Measurements from ENCODE around the gene BRF1.
"Not testable (repeated sequence)": the region's sequence is repeated elsewhere in the genome, so short reads cannot be mapped to it uniquely, and the experiment has no call there.

Gene BRF1

GRCh38 chr14:105297311-105297710 lies 3.5 kb downstream of the BRF1 start:
- not testable (repeated sequence) for FAIRE-seq; DNase-seq (ENCODE audit: insufficient read length, low spot score)

- no peak for FAIRE-seq
- no peak for DNase-seq (ENCODE audit: insufficient read length, low spot score)
These were observed 6.6 kb downstream of the BRF1 start for GRCh38 chr14:105294142-105294597.

- FAIRE-seq (no peak), DNase-seq (ENCODE audit: insufficient read length, low spot score) (no peak)
These were observed 7.7 kb downstream of the BRF1 start for GRCh38 chr14:105292826-105293711.

GRCh38 chr14:105290621-105291346 lies 10.0 kb downstream of the BRF1 start:
- no peak for FAIRE-seq
- DNase-seq (ENCODE audit: insufficient read length, low spot score): no peak

- not testable (repeated sequence) for FAIRE-seq; DNase-seq (ENCODE audit: insufficient read length, low spot score)
These were observed 11.9 kb downstream of the BRF1 start for GRCh38 chr14:105288936-105289335.

- no peak for FAIRE-seq
- no peak for DNase-seq (ENCODE audit: insufficient read length, low spot score)
These were observed 13.3 kb downstream of the BRF1 start for GRCh38 chr14:105287249-105288102.

GRCh38 chr14:105286759-105287144 lies 14.0 kb downstream of the BRF1 start:
- no peak for FAIRE-seq
- no peak for DNase-seq (ENCODE audit: insufficient read length, low spot score)

- FAIRE-seq (no peak), DNase-seq (ENCODE audit: insufficient read length, low spot score) (no peak)
These were observed 15.6 kb downstream of the BRF1 start for GRCh38 chr14:105285174-105285573.

- DNase-seq (ENCODE audit: insufficient read length, low spot score): no peak
- FAIRE-seq: no peak
These were observed 16.9 kb downstream of the BRF1 start for GRCh38 chr14:105283899-105284298.

GRCh38 chr14:105283028-105283427 lies 17.8 kb downstream of the BRF1 start:
- DNase-seq (ENCODE audit: insufficient read length, low spot score) (no peak), FAIRE-seq (no peak)

- DNase-seq (ENCODE audit: insufficient read length, low spot score): no peak
- FAIRE-seq: no peak
These were observed 18.6 kb downstream of the BRF1 start for GRCh38 chr14:105282098-105282725.

- DNase-seq (ENCODE audit: insufficient read length, low spot score) (peak; percentile 65), FAIRE-seq (no peak)
These were observed 19.3 kb downstream of the BRF1 start for GRCh38 chr14:105281371-105282097.

- DNase-seq (ENCODE audit: insufficient read length, low spot score): no peak
- no peak for FAIRE-seq
These were observed 20.3 kb downstream of the BRF1 start for GRCh38 chr14:105280525-105280924.

GRCh38 chr14:105279642-105280361 lies 21.0 kb downstream of the BRF1 start:
- peak; percentile 51 for FAIRE-seq
- no peak for DNase-seq (ENCODE audit: insufficient read length, low spot score)

GRCh38 chr14:105277448-105277847 lies 23.4 kb downstream of the BRF1 start:
- DNase-seq (ENCODE audit: insufficient read length, low spot score); FAIRE-seq: not testable (repeated sequence)

- DNase-seq (ENCODE audit: insufficient read length, low spot score) (peak; percentile 60), FAIRE-seq (peak; percentile 28)
These were observed 25.4 kb downstream of the BRF1 start for GRCh38 chr14:105275267-105275946.

- FAIRE-seq: peak; percentile 28
These were observed 26.2 kb downstream of the BRF1 start for GRCh38 chr14:105274637-105275036.

GRCh38 chr14:105273062-105273461 lies 27.7 kb downstream of the BRF1 start:
- FAIRE-seq (no peak), DNase-seq (ENCODE audit: insufficient read length, low spot score) (no peak)

More at GRCh38 chr14:105274637-105275036, 26.2 kb downstream of the BRF1 start:
- DNase-seq (ENCODE audit: insufficient read length, low spot score): no peak
